Endothelial cell of umbilical vein (primary cell): ENCODE data around the gene XPNPEP1. TPM values are rescaled to one million over a fixed set of nuclear protein-coding genes. Genes with fewer than 3 reads are reported as not detected.
A peak's percentile ranks its signal among the peaks of the same experiment; 100 is the strongest.

Experiments used
- BruUV-seq: library from RNA; stranded (reverse); fragments of 400-500 nt; replicated peaks from 2 replicates; lab custom pipeline; 2021; lab: Mats Ljungman, UMichigan
- CTCF ChIA-PET: fragments of 300-600, 350-600 bp; sonication (Branson Sonifier 250); formaldehyde crosslinking; loops from one replicate; lab custom pipeline; 2021; ENCODE audit warnings: antibody characterized with exemption, inconsistent platforms; lab: Charles Lee
- POLR2A ChIA-PET: fragments of 300-600, 350-600 bp; sonication (Branson Sonifier 250); formaldehyde crosslinking; loops from one replicate; lab custom pipeline; 2021; ENCODE audit warnings: antibody characterized with exemption, inconsistent platforms; lab: Charles Lee
- DNase-seq: peaks from one replicate; pipeline ENCODE4 v3.0.0-alpha.2; 2011; ENCODE audit warnings: low read depth, low spot score
- FAIRE-seq: peaks from 2 replicates; lab custom pipeline; 2011; peaks lifted over from hg19 to GRCh38; lab: Jason Lieb, UNC
- H2AFZ ChIP-seq: 2 replicates; pipeline ENCODE4 v1.6.0; 2012; ENCODE audit warnings: low read depth, low read length, control low read depth, inconsistent platforms
- H3K27ac ChIP-seq: 2 replicates; pipeline ENCODE4 v1.5.1; 2011; ENCODE audit warnings: low read depth, mild to moderate bottlenecking, control low read depth, low read length, moderate library complexity; ENCODE audit not compliant: insufficient read depth
- H3K27me3 ChIP-seq, 2 experiments: 2 replicates each; pipeline versions ENCODE4 v1.6.0 to v1.6.1; 2011; ENCODE audit warnings: low read length in 2 of 2, mixed read lengths in 1 of 2; ENCODE audit not compliant: control insufficient read depth in 2 of 2, insufficient read depth in 2 of 2
- H3K36me3 ChIP-seq, 2 experiments: 2 replicates in 1 of 2; 3 replicates in 1 of 2; pipeline ENCODE4 v1.5.1; 2011; ENCODE audit warnings: low read length in 2 of 2, mild to moderate bottlenecking in 1 of 2, moderate library complexity in 1 of 2; ENCODE audit not compliant: control insufficient read depth in 2 of 2, insufficient read depth in 2 of 2; ENCODE audit errors: extremely low read depth in 1 of 2
- H3K4me1 ChIP-seq: 3 replicates; pipeline ENCODE4 v1.5.1; 2011; ENCODE audit warnings: mild to moderate bottlenecking, low read length; ENCODE audit not compliant: control insufficient read depth, insufficient read depth; ENCODE audit errors: extremely low read depth
- H3K4me2 ChIP-seq: 2 replicates; pipeline ENCODE4 v1.6.1; 2011; ENCODE audit warnings: low read length, control low read depth, mixed read lengths; ENCODE audit not compliant: insufficient read depth
- H3K4me3 ChIP-seq, 3 experiments: fragments of 200-600 bp in 1 of 3; sonication (generic), shearing (Covaris generic) in 1 of 3; replicated peaks in 1 of 3; 2 replicates each; pipeline ENCODE4 v1.5.1; 2011 to 2016; ENCODE audit warnings: control low read depth in 3 of 3, low read length in 3 of 3, mild to moderate bottlenecking in 2 of 3, inconsistent platforms in 1 of 3, low read depth in 1 of 3, moderate library complexity in 1 of 3; ENCODE audit not compliant: insufficient read depth in 1 of 3
- H3K79me2 ChIP-seq: 2 replicates; pipeline ENCODE4 v1.6.0; 2012; ENCODE audit warnings: low read length, inconsistent platforms; ENCODE audit not compliant: control insufficient read depth, insufficient read depth
- H3K9ac ChIP-seq: replicated peaks from 2 replicates; pipeline ENCODE3; 2011; ENCODE audit warnings: low read length, control low read depth; ENCODE audit not compliant: insufficient read depth; ENCODE audit errors: extremely low read depth
- H3K9me1 ChIP-seq: replicated peaks from 3 replicates; pipeline ENCODE4 v1.6.0; 2011; ENCODE audit warnings: mild to moderate bottlenecking, low read length; ENCODE audit not compliant: control insufficient read depth, insufficient read depth; ENCODE audit errors: extremely low read depth
- H3K9me3 ChIP-seq: replicated peaks from 2 replicates; pipeline ENCODE4 v1.5.1; 2012; ENCODE audit warnings: low read length, inconsistent platforms; ENCODE audit not compliant: control insufficient read depth, insufficient read depth
- H4K20me1 ChIP-seq: replicated peaks from 2 replicates; pipeline ENCODE3; 2011; ENCODE audit warnings: mild to moderate bottlenecking, low read length; ENCODE audit not compliant: control insufficient read depth, insufficient read depth; ENCODE audit errors: extremely low read depth
- EZH2 ChIP-seq: IDR thresholded peaks from 2 replicates; pipeline ENCODE4 v1.6.1; 2012; ENCODE audit warnings: borderline replicate concordance, low read depth, mild to moderate bottlenecking, moderate library complexity, low read length, inconsistent platforms; ENCODE audit not compliant: severe bottlenecking
- FOS ChIP-seq: IDR thresholded peaks from 2 replicates; pipeline ENCODE4 v1.6.1; 2011; ENCODE audit warnings: mild to moderate bottlenecking, low read length, moderate library complexity, borderline replicate concordance; ENCODE audit not compliant: insufficient read depth
- GATA2 ChIP-seq: IDR thresholded peaks from 2 replicates; pipeline ENCODE4 v1.7.0; 2011; ENCODE audit warnings: low read depth, mild to moderate bottlenecking, moderate library complexity, mixed read lengths, low read length; ENCODE audit not compliant: insufficient read length, insufficient read depth
- JUN ChIP-seq: IDR thresholded peaks from 2 replicates; pipeline ENCODE4 v1.6.1; 2011; ENCODE audit warnings: borderline replicate concordance, low read depth; ENCODE audit not compliant: insufficient read length, insufficient read depth
- MAX ChIP-seq: IDR thresholded peaks from 2 replicates; pipeline ENCODE4 v1.6.1; 2011; ENCODE audit not compliant: insufficient read depth, insufficient read length
- MYC ChIP-seq: IDR thresholded peaks from one replicate; pipeline ENCODE4 v1.6.1; 2011; ENCODE audit warnings: mild to moderate bottlenecking, low read depth, low read length
- POLR2A ChIP-seq: IDR thresholded peaks from 2 replicates; pipeline ENCODE4 v1.6.1; 2012; ENCODE audit warnings: low read depth, mild to moderate bottlenecking, control low read depth, low read length
- POLR2AphosphoS5 ChIP-seq: IDR thresholded peaks from 2 replicates; pipeline ENCODE4 v1.6.1; 2012; ENCODE audit warnings: low read depth, mild to moderate bottlenecking, control low read depth, low read length, moderate library complexity; ENCODE audit not compliant: insufficient read depth
- dilution Hi-C: fragments of 300-500 bp; cut with MboI; formaldehyde crosslinking; loops from one replicate; pipeline ENCODE4 v1.15.0; 2019; ENCODE audit warnings: low sequenced_read_pairs; ENCODE audit not compliant: extremely low pct_ligation_motif_present
- intact Hi-C: fragments of 100-400 bp; cut with micrococcal nuclease; formaldehyde crosslinking; loops from one replicate; pipeline ENCODE4 v1.10.0; 2022
- polyA plus RNA-seq, 4 experiments: library from polyadenylated mRNA; depleted of rRNA in 3 of 4; stranded (reverse) in 3 of 4; unstranded in 1 of 4; fragments of >200 nt; gene quantifications; 2 replicates each; pipeline versions ENCODE4 v1.2.1 to v1.2.3, GENCODE V29; 2011 to 2012; ENCODE audit warnings: missing spikeins in 1 of 4
- total RNA-seq: library from RNA; stranded (reverse); gene quantifications from 2 replicates; pipeline ENCODE4 v1.2.3, GENCODE V29; 2021
- TF ChIP-seq, protein P1 (sequence below), 2 donors: IDR thresholded peaks; 1 replicate in 1 of 2; 2 replicates in 1 of 2; pipeline ENCODE4 v1.5.1; 2011; ENCODE audit warnings: low read length in 2 of 2, mild to moderate bottlenecking in 2 of 2, moderate library complexity in 2 of 2, control low read depth in 1 of 2, inconsistent platforms in 1 of 2, low read depth in 1 of 2; ENCODE audit not compliant: insufficient read depth in 1 of 2; ENCODE audit errors: extremely low read depth in 1 of 2

Gene XPNPEP1
- total and polyA plus RNA-seq, 2 donors (not counting 3 experiments of a cell fraction or from before 2014, with no cell fraction given): 81.1 to 245 TPM

DNA sequence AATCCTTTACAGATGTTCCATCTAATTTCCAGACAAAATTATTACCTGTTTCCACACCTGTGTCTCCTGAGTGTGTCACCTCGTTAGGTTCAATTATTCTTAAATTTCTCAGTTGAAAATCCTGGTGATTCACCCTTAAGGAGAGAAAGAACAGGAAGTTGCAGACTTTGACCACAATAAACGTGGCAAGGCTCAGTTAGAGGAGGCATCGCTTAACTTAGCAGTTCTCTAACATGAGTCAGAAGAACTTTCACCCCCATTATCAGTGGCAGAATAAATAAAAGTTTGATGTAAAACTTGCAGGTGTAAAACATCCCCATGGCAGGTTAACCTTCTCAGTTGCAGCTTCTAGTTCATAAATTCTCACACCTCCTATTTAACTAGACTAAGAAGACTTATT lies 8.3 kb downstream of the XPNPEP1 start:
- CTCF ChIA-PET: interaction anchor here (3.3 kb wide), 1 partner anchor 31 kb away, joined by 17 read pairs; no protein-coding TSS in a partner anchor
- DNase-seq (peak; percentile 81), FAIRE-seq (peak; percentile 84)
- H3K9ac ChIP-seq: no peak overlapping the region
- no peak overlapping the region for H3K4me3 ChIP-seq
- H3K4me1 ChIP-seq: peaks cover 12% of the 10 kb centered on the region
- peaks cover 53% of the 10 kb centered on the region for H3K79me2 ChIP-seq
- intact Hi-C loops: loop anchor here (2.0 kb wide), 2 partner anchors 20 to 94 kb away; no protein-coding TSS in a partner anchor
- no TSS peak for BruUV-seq
- H3K36me3 ChIP-seq: peaks cover 3 to 8% of the 10 kb centered on the region in 2 experiments
- H3K9me3 ChIP-seq: no peaks in the 10 kb centered on the region
- H4K20me1 ChIP-seq: no peaks in the 10 kb centered on the region
- H3K4me2 ChIP-seq: peak overlapping the region; percentile 49
- H2AFZ ChIP-seq: no peak overlapping the region
- TF ChIP-seq GATA2 (peak; percentile 33), POLR2AphosphoS5 (peak; percentile 55), MYC (no peak), MAX (no peak), EZH2 (no peak), POLR2A (no peak), JUN (peak; percentile 67), FOS (peak; percentile 93)
- TF ChIP-seq, protein P1, sequence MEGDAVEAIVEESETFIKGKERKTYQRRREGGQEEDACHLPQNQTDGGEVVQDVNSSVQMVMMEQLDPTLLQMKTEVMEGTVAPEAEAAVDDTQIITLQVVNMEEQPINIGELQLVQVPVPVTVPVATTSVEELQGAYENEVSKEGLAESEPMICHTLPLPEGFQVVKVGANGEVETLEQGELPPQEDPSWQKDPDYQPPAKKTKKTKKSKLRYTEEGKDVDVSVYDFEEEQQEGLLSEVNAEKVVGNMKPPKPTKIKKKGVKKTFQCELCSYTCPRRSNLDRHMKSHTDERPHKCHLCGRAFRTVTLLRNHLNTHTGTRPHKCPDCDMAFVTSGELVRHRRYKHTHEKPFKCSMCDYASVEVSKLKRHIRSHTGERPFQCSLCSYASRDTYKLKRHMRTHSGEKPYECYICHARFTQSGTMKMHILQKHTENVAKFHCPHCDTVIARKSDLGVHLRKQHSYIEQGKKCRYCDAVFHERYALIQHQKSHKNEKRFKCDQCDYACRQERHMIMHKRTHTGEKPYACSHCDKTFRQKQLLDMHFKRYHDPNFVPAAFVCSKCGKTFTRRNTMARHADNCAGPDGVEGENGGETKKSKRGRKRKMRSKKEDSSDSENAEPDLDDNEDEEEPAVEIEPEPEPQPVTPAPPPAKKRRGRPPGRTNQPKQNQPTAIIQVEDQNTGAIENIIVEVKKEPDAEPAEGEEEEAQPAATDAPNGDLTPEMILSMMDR (IDR thresholded peaks at IDR 0.05; ENCODE audit: extremely low read depth in 1 of 2, insufficient read depth in 1 of 2, low read depth in 1 of 2, low read length in 2 of 2): no peak
- POLR2A ChIA-PET: no interaction called here
- dilution Hi-C loops: no loop called here
- H3K9me1 ChIP-seq: no peaks in the 10 kb centered on the region
- peak overlapping the region; percentile 32 for H3K27ac ChIP-seq
- no peaks in the 10 kb centered on the region for H3K27me3 ChIP-seq
